ENCODE measurements around the gene CROCC.
A peak's percentile ranks its signal among the peaks of the same experiment; 100 is the strongest.
"Not testable (repeated sequence)": the region's sequence is repeated elsewhere in the genome, so short reads cannot be mapped to it uniquely, and the experiment has no call there.

CROCC gene

GRCh38 chr1:16961297-16962133 lies 39.8 kb downstream of the CROCC start:
- Mint-ChIP-seq H3K9me3 (no peaks in the 10 kb centered on the region), H3K4me1 (peaks cover 25% of the 10 kb centered on the region), H3K36me3 (ENCODE audit: low read depth) (peaks cover 16% of the 10 kb centered on the region), H3K27me3 (ENCODE audit: low read depth, poor library complexity) (no peaks in the 10 kb centered on the region), H3K4me3 (peak overlapping the region; percentile 73), H3K27ac (no peak overlapping the region)
- no peak for DNase-seq
- no peak for TF ChIP-seq CTCF (IDR thresholded peaks at IDR 0.05)

GRCh38 chr1:16964169-16964568 lies 42.4 kb downstream of the CROCC start:
- H3K36me3 Mint-ChIP-seq (ENCODE audit: low read depth): peaks cover 18% of the 10 kb centered on the region
- not testable (repeated sequence) for DNase-seq; H3K27ac Mint-ChIP-seq; H3K27me3 Mint-ChIP-seq (ENCODE audit: low read depth, poor library complexity); H3K9me3 Mint-ChIP-seq; H3K4me3 Mint-ChIP-seq
- peaks cover 31% of the 10 kb centered on the region for H3K4me1 Mint-ChIP-seq

- H3K4me1 Mint-ChIP-seq: peaks cover 26% of the 10 kb centered on the region
- no peak for DNase-seq
Observed at GRCh38 chr1:16965486-16966067, 43.8 kb downstream of the CROCC start.

GRCh38 chr1:16966282-16966681 lies 44.6 kb downstream of the CROCC start:
- Mint-ChIP-seq H3K27me3 (ENCODE audit: low read depth, poor library complexity) (no peaks in the 10 kb centered on the region), H3K27ac (peak overlapping the region; percentile 88), H3K4me3 (no peak overlapping the region), H3K4me1 (peaks cover 30% of the 10 kb centered on the region), H3K9me3 (no peaks in the 10 kb centered on the region), H3K36me3 (ENCODE audit: low read depth) (peaks cover 18% of the 10 kb centered on the region)
- no peak for DNase-seq
- no peak for TF ChIP-seq CTCF (IDR thresholded peaks at IDR 0.05)

More at GRCh38 chr1:16965486-16966067, 43.8 kb downstream of the CROCC start:
- Mint-ChIP-seq H3K9me3 (no peaks in the 10 kb centered on the region), H3K4me3 (no peak overlapping the region), H3K27me3 (ENCODE audit: low read depth, poor library complexity) (no peaks in the 10 kb centered on the region), H3K27ac (peak overlapping the region; percentile 88), H3K36me3 (ENCODE audit: low read depth) (peaks cover 18% of the 10 kb centered on the region)
- TF ChIP-seq CTCF (IDR thresholded peaks at IDR 0.05): no peak

GRCh38 chr1:16967095-16967575 lies 45.4 kb downstream of the CROCC start:
- H3K4me3 Mint-ChIP-seq: no peak overlapping the region
- peaks cover 18% of the 10 kb centered on the region for H3K36me3 Mint-ChIP-seq (ENCODE audit: low read depth)

More at GRCh38 chr1:16967095-16967575, 45.4 kb downstream of the CROCC start:
- H3K27me3 Mint-ChIP-seq (ENCODE audit: low read depth, poor library complexity): no peaks in the 10 kb centered on the region
- no peak overlapping the region for H3K27ac Mint-ChIP-seq
- no peak for DNase-seq
- H3K9me3 Mint-ChIP-seq: no peaks in the 10 kb centered on the region
- peaks cover 28% of the 10 kb centered on the region for H3K4me1 Mint-ChIP-seq
- TF ChIP-seq CTCF (IDR thresholded peaks at IDR 0.05): no peak
